WTC11 (cell line): ENCODE data around the gene CDH2.

ENCODE experiments used
- JUN ChIP-seq: sonication (generic); formaldehyde crosslinking; IDR thresholded peaks from 2 replicates; pipeline ENCODE4 v1.8.0; 2023; ENCODE audit warnings: mild to moderate bottlenecking, missing genetic modification reagents
- NFYB ChIP-seq: sonication (generic); formaldehyde crosslinking; conservative IDR thresholded peaks from 2 replicates; pipeline ENCODE4 v1.8.0; 2022; ENCODE audit warnings: low read depth, missing genetic modification reagents
- TF ChIP-seq, protein P1 (sequence below): fragments of 200-600 bp; IDR thresholded peaks from 2 replicates; pipeline ENCODE4 v1.8.0; 2022; ENCODE audit warnings: antibody characterized with exemption

- TF ChIP-seq, protein P1, sequence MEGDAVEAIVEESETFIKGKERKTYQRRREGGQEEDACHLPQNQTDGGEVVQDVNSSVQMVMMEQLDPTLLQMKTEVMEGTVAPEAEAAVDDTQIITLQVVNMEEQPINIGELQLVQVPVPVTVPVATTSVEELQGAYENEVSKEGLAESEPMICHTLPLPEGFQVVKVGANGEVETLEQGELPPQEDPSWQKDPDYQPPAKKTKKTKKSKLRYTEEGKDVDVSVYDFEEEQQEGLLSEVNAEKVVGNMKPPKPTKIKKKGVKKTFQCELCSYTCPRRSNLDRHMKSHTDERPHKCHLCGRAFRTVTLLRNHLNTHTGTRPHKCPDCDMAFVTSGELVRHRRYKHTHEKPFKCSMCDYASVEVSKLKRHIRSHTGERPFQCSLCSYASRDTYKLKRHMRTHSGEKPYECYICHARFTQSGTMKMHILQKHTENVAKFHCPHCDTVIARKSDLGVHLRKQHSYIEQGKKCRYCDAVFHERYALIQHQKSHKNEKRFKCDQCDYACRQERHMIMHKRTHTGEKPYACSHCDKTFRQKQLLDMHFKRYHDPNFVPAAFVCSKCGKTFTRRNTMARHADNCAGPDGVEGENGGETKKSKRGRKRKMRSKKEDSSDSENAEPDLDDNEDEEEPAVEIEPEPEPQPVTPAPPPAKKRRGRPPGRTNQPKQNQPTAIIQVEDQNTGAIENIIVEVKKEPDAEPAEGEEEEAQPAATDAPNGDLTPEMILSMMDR, result no peak
- TF ChIP-seq JUN (CRISPR knock-in tag) (no peak), NFYB (CRISPR knock-in tag) (no peak)
Observed at GRCh38 chr18:28044036-28044435, 132.9 kb downstream of the CDH2 start.
